ENCODE results near the gene NAV3. TPM values are rescaled to one million over a fixed set of nuclear protein-coding genes. Genes with fewer than 3 reads are reported as not detected.

Gene NAV3
- total RNA-seq, 2 experiments from 2014 or later: not detected

DNA sequence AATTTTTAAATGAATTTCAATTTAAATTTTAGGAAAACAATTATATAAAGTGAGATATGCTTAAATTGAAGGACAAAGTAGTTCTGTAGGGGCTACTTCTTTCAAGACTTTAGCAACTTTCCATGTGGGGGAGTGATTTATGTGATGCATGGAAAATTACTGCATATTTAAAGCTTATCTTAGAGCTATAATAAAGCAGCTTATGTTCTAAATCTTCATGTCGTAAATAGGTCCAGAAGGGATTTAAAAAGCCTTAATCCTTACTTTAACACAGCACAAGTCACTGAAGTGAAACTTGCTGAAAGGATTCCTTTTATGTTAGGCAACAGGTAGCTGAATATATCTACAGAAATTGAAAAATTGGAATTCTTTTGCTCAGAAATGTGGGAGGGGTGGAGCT, 340.4 kb downstream of the NAV3 start:
- H3K27me3 Mint-ChIP-seq: no peaks in the 10 kb centered on the region
- H3K4me3 Mint-ChIP-seq: no peak overlapping the region
- peaks cover 1% of the 10 kb centered on the region for H3K9me3 Mint-ChIP-seq
- H3K36me3 Mint-ChIP-seq: no peaks in the 10 kb centered on the region
- DNase-seq: no peak
- no peak overlapping the region for H3K27ac Mint-ChIP-seq
- H3K4me1 Mint-ChIP-seq: no peaks in the 10 kb centered on the region

GRCh38 chr12:78176643-78177042, 345.9 kb downstream of the NAV3 start:
- DNase-seq: no peak
- H3K36me3 Mint-ChIP-seq: no peaks in the 10 kb centered on the region
- H3K4me1 Mint-ChIP-seq: no peaks in the 10 kb centered on the region
- no peak overlapping the region for H3K27ac Mint-ChIP-seq
- H3K27me3 Mint-ChIP-seq: no peaks in the 10 kb centered on the region
- H3K4me3 Mint-ChIP-seq: no peak overlapping the region
- peaks cover 4% of the 10 kb centered on the region for H3K9me3 Mint-ChIP-seq

DNA sequence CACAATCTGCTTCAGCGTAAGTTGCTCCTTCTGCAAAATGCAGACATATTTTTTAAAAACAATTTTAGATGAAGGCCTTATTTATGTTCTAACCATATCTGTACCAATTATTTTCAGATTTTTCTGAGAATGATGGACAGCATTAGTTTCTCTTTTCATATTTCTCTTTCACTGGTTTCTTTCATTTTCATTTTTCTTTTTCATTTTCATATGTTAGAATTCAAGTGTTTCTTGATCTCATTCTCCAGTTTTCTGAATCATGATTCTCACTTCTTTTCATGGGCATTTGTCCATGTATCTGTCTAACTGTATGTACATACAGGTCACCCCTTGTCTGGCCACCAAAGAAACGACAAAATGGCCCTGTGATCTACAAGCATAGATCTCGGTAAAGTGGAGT, 346.6 kb downstream of the NAV3 start:
- peaks cover 4% of the 10 kb centered on the region for H3K9me3 Mint-ChIP-seq
- no peak for DNase-seq
- H3K4me3 Mint-ChIP-seq: no peak overlapping the region
- no peaks in the 10 kb centered on the region for H3K4me1 Mint-ChIP-seq
- no peaks in the 10 kb centered on the region for H3K36me3 Mint-ChIP-seq
- H3K27me3 Mint-ChIP-seq: no peaks in the 10 kb centered on the region
- H3K27ac Mint-ChIP-seq: no peak overlapping the region

DNA sequence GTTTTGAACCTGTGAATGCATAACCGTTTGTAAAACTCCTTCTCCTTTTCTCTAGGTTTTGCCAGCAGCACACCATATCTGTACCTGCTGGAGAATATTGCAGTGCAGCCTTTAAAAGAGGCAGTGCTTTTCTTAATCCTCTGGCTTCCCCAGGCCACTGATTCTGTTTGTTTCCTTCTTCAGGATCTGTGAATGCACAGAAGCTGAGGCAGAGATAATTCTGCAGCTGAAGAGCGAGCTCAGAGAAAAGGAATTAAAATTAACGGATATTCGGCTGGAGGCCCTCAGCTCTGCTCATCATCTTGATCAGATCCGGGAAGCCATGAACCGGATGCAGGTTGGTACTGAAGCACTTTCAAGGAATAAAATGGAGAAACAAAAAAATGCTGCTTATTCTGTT, 348.7 kb downstream of the NAV3 start:
- H3K27ac Mint-ChIP-seq: no peak overlapping the region
- H3K27me3 Mint-ChIP-seq: no peaks in the 10 kb centered on the region
- H3K4me3 Mint-ChIP-seq: no peak overlapping the region

DNA sequence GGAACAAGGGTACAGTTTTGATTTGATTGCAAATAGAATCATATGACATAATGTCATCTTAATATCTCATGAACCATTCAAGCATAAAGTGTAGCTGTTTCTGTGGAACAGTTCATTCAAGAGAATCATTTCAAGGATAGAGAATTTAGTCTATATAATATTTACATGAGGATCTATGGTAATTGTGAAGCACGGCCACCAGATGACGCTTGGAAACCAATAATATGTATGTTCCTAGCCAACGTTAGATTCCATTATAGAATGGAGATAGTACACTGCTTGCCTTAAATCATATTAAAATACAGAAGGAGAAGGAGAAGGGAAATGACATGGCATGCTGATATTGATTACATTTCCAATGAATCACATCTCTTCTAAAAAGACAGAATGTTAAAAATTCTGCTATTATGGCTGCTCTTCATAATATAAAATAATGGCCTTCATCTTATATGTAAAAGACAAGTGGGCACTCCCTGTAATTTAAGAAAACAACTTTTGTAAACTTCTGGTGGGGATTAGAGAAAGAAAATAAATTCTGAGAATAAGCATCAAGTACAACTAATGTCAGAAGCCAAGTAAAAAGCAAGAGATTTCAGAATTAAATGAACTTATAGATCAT, 351.0 kb downstream of the NAV3 start:
- Mint-ChIP-seq H3K4me1 (no peaks in the 10 kb centered on the region), H3K27ac (no peak overlapping the region), H3K9me3 (peaks cover 2% of the 10 kb centered on the region), H3K4me3 (no peak overlapping the region), H3K36me3 (no peaks in the 10 kb centered on the region), H3K27me3 (no peaks in the 10 kb centered on the region)
- no peak for DNase-seq

More for the DNA sequence above, 348.7 kb downstream of the NAV3 start:
- peaks cover 4% of the 10 kb centered on the region for H3K9me3 Mint-ChIP-seq
- H3K4me1 Mint-ChIP-seq: no peaks in the 10 kb centered on the region
- DNase-seq: no peak
- H3K36me3 Mint-ChIP-seq: no peaks in the 10 kb centered on the region

GRCh38 chr12:78183824-78184223, 353.1 kb downstream of the NAV3 start:
- DNase-seq: no peak
- no peaks in the 10 kb centered on the region for H3K36me3 Mint-ChIP-seq
- no peak overlapping the region for H3K27ac Mint-ChIP-seq
- no peaks in the 10 kb centered on the region for H3K4me1 Mint-ChIP-seq
- no peaks in the 10 kb centered on the region for H3K27me3 Mint-ChIP-seq
- H3K4me3 Mint-ChIP-seq: no peak overlapping the region
- H3K9me3 Mint-ChIP-seq: peaks cover 1% of the 10 kb centered on the region

DNA sequence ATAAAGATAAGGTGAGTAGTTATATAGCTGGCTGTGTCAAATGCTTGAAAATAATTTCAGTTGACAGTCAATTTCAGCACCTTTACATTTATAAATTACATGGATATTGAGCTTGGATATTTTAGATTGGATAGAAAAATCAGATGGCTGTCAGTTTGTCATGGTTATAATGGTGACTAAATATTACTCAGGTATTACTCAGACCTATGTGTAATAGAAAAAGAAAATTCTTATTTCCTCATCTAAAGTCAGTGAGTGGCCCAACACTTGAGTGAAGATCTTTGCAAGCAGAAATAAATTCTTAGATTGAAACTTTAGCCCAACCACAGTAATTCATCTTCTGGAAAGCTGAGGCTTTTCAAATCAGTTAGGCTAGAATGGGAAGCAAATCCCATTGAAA, 354.4 kb downstream of the NAV3 start:
- Mint-ChIP-seq H3K36me3 (no peaks in the 10 kb centered on the region), H3K4me3 (no peak overlapping the region), H3K27ac (no peak overlapping the region), H3K9me3 (peaks cover 1% of the 10 kb centered on the region), H3K27me3 (no peaks in the 10 kb centered on the region), H3K4me1 (no peaks in the 10 kb centered on the region)
- DNase-seq: no peak

GRCh38 chr12:78185651-78186050, 355.0 kb downstream of the NAV3 start:
- Mint-ChIP-seq H3K9me3 (peaks cover 1% of the 10 kb centered on the region), H3K36me3 (no peaks in the 10 kb centered on the region), H3K27me3 (no peaks in the 10 kb centered on the region), H3K4me3 (no peak overlapping the region), H3K27ac (no peak overlapping the region), H3K4me1 (no peaks in the 10 kb centered on the region)
- no peak for DNase-seq

- no peak overlapping the region for H3K4me3 Mint-ChIP-seq
- peaks cover 1% of the 10 kb centered on the region for H3K9me3 Mint-ChIP-seq
- H3K27me3 Mint-ChIP-seq: no peaks in the 10 kb centered on the region
- H3K36me3 Mint-ChIP-seq: no peaks in the 10 kb centered on the region
- no peaks in the 10 kb centered on the region for H3K4me1 Mint-ChIP-seq
- DNase-seq: no peak
- no peak overlapping the region for H3K27ac Mint-ChIP-seq
These were observed 356.0 kb downstream of the NAV3 start for GRCh38 chr12:78186670-78187069.

GRCh38 chr12:78187741-78188140, 357.0 kb downstream of the NAV3 start:
- Mint-ChIP-seq H3K9me3 (peaks cover 2% of the 10 kb centered on the region), H3K27ac (no peak overlapping the region), H3K4me1 (no peaks in the 10 kb centered on the region), H3K27me3 (no peaks in the 10 kb centered on the region), H3K36me3 (no peaks in the 10 kb centered on the region), H3K4me3 (no peak overlapping the region)
- no peak for DNase-seq

GRCh38 chr12:78189656-78190055, 359.0 kb downstream of the NAV3 start:
- peaks cover 4% of the 10 kb centered on the region for H3K9me3 Mint-ChIP-seq
- H3K4me3 Mint-ChIP-seq: no peak overlapping the region
- H3K36me3 Mint-ChIP-seq: no peaks in the 10 kb centered on the region
- H3K4me1 Mint-ChIP-seq: no peaks in the 10 kb centered on the region
- DNase-seq: no peak
- no peak overlapping the region for H3K27ac Mint-ChIP-seq
- no peaks in the 10 kb centered on the region for H3K27me3 Mint-ChIP-seq

DNA sequence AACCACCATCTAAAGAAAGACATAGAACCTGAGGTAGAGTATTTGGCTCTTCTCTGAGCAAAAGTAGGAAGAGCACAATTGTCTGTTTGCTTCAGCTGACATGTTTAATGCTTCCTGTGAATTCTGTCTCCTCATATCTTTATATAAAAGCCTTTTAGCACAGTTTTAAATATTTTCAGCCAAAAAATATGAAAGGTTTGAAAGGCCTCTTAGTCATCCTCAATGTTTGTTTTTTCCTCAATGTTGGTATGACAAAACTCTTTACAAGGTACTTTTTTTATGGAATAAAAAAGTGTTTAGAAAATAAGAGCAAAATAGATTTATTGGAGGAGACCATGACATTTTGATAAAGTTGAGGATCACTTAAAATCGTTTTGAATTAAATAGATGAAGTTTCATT, 360.9 kb downstream of the NAV3 start:
- no peak overlapping the region for H3K4me3 Mint-ChIP-seq
- H3K27me3 Mint-ChIP-seq: no peaks in the 10 kb centered on the region
- no peak for DNase-seq
- H3K9me3 Mint-ChIP-seq: peaks cover 4% of the 10 kb centered on the region
- H3K27ac Mint-ChIP-seq: no peak overlapping the region
- no peaks in the 10 kb centered on the region for H3K36me3 Mint-ChIP-seq
- no peaks in the 10 kb centered on the region for H3K4me1 Mint-ChIP-seq

- DNase-seq: no peak
- no peaks in the 10 kb centered on the region for H3K27me3 Mint-ChIP-seq
- no peak overlapping the region for H3K4me3 Mint-ChIP-seq
- peaks cover 4% of the 10 kb centered on the region for H3K9me3 Mint-ChIP-seq
- H3K27ac Mint-ChIP-seq: no peak overlapping the region
- H3K36me3 Mint-ChIP-seq: no peaks in the 10 kb centered on the region
- H3K4me1 Mint-ChIP-seq: no peaks in the 10 kb centered on the region
These were observed 362.3 kb downstream of the NAV3 start for GRCh38 chr12:78192979-78193378.

DNA sequence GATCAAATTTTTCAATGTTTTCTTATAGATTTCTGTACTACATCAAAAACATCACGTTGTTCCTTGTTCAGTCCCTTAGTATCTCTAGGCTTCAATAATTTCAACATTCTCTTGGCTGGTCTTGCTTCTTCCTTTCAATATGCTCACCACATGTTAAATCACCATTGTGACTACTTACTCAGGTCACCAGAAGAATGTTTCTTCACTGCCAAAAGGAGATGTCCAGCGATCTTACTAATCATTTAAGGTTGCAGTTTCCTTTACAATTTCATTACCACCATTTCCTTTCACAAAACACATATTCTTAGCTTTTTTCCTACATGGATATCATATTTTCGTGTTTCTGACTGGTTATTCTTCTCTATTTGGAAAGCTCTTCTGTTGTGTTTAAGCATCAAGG, 363.8 kb downstream of the NAV3 start:
- peaks cover 5% of the 10 kb centered on the region for H3K9me3 Mint-ChIP-seq
- no peak overlapping the region for H3K4me3 Mint-ChIP-seq
- no peaks in the 10 kb centered on the region for H3K36me3 Mint-ChIP-seq
- H3K27ac Mint-ChIP-seq: no peak overlapping the region
- no peak for DNase-seq
- no peaks in the 10 kb centered on the region for H3K27me3 Mint-ChIP-seq
- no peaks in the 10 kb centered on the region for H3K4me1 Mint-ChIP-seq

- no peak for DNase-seq
- Mint-ChIP-seq H3K27me3 (no peaks in the 10 kb centered on the region), H3K9me3 (peaks cover 2% of the 10 kb centered on the region), H3K36me3 (no peaks in the 10 kb centered on the region), H3K27ac (no peak overlapping the region), H3K4me1 (no peaks in the 10 kb centered on the region), H3K4me3 (no peak overlapping the region)
These were observed 368.2 kb downstream of the NAV3 start for GRCh38 chr12:78198896-78199295.

DNA sequence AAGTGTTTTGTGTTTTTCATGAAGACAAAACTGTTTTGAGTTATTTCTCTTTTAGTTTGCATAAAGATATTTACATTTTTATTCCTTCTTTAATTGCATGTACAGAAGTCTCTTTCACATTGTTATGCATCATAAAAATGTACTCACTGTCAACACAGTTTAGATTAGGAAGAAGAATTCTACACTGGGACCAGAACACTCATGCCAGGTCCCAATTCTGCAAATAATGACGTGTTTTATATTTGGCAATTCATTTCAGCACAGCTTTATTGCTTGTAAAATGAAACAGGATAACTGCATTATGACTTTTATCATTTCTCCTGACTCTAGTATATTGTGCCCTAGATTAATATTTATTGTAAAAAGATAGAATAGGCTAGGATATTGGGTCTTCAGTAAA, 369.2 kb downstream of the NAV3 start:
- no peak overlapping the region for H3K27ac Mint-ChIP-seq
- no peak overlapping the region for H3K4me3 Mint-ChIP-seq
- H3K36me3 Mint-ChIP-seq: no peaks in the 10 kb centered on the region
- peaks cover 2% of the 10 kb centered on the region for H3K9me3 Mint-ChIP-seq
- H3K27me3 Mint-ChIP-seq: no peaks in the 10 kb centered on the region
- H3K4me1 Mint-ChIP-seq: no peaks in the 10 kb centered on the region
- no peak for DNase-seq

DNA sequence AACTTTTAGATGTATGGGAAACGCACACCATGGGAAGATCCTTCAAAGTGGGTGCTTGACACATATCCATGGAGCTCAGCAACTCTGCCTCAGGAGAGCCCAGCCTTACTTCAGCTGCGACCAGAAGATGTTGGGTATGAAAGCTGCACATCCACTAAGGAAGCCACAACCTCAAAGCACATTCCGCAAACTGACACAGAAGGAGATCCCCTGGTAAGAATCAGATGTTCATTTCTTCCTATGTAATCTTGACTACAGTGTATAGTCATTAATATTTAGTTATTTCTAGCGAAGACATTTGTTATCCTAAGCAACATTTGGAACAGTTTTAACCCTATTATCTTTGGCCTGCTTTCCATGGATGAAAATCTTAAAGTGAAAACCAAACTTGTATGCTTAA, 374.2 kb downstream of the NAV3 start:
- DNase-seq: no peak
- H3K36me3 Mint-ChIP-seq: no peaks in the 10 kb centered on the region
- H3K27ac Mint-ChIP-seq: no peak overlapping the region
- H3K4me1 Mint-ChIP-seq: no peaks in the 10 kb centered on the region
- no peak overlapping the region for H3K4me3 Mint-ChIP-seq
- H3K27me3 Mint-ChIP-seq: no peaks in the 10 kb centered on the region
- peaks cover 2% of the 10 kb centered on the region for H3K9me3 Mint-ChIP-seq

All from activated naive CD8-positive, alpha-beta T cell treated with anti-CD3 and anti-CD28 coated beads for 36 hours (primary cell).